Cerebellar nuclear complex (tissue), 1 donor: ENCODE measurements around the gene NAALADL1.

ENCODE experiments used
- DNase-seq, 2 experiments: peaks; one replicate each; lab custom pipeline; 2025; lab: John Stamatoyannopoulos, UW

The NAALADL1 gene, protein sequence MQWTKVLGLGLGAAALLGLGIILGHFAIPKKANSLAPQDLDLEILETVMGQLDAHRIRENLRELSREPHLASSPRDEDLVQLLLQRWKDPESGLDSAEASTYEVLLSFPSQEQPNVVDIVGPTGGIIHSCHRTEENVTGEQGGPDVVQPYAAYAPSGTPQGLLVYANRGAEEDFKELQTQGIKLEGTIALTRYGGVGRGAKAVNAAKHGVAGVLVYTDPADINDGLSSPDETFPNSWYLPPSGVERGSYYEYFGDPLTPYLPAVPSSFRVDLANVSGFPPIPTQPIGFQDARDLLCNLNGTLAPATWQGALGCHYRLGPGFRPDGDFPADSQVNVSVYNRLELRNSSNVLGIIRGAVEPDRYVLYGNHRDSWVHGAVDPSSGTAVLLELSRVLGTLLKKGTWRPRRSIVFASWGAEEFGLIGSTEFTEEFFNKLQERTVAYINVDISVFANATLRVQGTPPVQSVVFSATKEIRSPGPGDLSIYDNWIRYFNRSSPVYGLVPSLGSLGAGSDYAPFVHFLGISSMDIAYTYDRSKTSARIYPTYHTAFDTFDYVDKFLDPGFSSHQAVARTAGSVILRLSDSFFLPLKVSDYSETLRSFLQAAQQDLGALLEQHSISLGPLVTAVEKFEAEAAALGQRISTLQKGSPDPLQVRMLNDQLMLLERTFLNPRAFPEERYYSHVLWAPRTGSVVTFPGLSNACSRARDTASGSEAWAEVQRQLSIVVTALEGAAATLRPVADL

DNA sequence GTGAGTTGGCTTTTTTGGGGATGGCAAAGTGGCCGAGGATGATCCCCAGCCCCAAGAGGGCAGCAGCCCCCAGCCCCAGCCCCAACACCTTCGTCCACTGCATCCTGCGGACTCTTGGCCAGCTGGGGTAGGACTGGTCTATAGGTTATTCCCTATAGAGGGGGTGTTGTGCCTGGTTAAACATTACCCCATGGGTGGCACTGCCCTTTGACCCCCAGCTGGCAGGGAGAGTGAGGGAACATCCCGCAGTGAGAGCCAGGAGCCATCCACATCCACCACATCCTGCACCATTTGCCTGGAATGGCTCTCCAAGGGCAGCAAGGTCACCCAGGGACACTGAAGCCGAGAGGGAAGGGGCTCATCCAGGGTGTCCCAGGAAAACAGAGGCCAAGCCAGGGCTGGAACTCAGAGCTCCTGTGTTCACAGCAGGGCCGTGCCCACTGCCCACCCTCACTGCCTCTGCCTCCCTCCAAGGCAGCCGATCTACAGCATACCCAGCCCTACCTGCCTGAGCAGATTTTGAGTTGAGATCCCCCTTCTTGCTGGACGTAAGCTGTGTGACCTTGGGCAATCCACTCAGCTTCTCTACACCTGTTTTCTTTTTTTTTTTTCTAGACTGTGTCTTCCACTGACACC is at the start of gene NAALADL1:
TSS of gene NAALADL1 (minus strand) at position 135 of the 636 bp plus-strand sequence. CDS start at position 103, 32 bp downstream.
- no peak for DNase-seq

DNA sequence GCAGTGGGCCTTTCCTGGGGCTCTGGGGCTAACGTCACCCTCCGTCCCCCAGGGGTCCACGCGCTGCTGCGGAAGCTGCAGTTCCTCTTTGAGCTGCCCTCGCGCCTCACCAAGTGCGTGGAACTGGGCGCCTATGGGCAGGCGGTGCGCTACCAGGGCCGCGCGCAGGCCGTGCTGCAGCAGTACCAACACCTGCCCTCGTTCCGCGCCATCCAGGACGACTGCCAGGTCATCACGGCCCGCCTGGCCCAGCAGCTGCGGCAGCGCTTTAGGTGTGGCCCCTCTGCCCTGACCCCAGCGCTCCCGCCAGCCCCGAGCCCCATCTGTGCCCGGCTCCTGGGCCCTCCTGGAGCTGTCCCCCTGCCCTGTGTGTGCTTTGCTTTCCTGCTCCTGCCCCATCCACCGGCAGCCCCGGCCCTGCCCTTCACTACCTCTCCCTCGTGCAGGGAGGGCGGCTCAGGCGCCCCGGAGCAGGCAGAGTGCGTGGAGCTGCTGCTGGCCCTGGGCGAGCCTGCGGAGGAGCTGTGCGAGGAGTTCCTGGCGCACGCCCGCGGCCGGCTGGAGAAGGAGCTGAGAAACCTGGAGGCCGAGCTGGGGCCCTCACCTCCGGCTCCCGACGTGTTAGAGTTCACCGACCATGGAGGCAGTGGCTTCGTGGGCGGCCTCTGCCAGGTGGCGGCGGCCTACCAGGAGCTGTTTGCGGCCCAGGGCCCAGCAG is 49.6 kb upstream of the NAALADL1 start:
- DNase-seq = no peak

DNA sequence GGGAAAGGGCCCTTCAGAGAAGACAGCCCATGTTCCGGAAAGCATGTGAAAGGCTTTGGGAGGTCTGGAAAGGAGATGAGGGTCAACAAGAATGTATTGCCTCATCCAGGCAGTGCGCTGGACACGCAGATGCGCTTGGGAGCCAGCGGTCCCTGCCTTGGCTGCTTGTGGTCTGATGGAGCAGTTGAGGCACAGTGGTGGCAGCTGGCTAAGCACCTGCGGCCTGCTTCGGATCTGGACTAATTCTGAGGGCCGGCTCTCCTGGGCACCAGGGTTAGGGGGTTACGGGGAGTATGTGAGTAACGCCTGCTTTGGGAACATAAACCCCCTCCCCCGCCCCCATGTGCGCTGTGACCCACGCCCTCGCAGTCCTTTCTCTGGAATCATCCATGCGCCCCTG is 48.7 kb upstream of the NAALADL1 start:
- DNase-seq = no peak

DNA sequence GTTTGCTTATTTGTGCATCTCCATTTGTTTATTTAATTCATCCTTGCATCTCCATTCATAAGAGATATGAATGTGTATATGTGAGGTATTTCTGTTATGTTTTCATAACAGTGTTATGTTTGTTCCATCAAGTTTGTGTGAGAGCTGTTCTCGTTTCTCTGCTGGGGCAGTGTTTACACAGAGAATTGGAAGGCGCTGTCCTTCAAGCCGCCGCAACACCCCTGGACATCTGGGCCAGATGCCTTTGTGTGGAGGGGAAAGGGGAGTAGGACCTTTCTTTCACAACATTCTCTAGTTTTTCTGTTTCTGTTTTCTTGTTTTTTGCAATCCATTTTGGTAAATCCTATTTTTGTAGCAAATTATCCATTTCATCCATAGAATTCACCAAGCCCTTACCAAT is 46.3 kb upstream of the NAALADL1 start:
- no peak for DNase-seq

DNA sequence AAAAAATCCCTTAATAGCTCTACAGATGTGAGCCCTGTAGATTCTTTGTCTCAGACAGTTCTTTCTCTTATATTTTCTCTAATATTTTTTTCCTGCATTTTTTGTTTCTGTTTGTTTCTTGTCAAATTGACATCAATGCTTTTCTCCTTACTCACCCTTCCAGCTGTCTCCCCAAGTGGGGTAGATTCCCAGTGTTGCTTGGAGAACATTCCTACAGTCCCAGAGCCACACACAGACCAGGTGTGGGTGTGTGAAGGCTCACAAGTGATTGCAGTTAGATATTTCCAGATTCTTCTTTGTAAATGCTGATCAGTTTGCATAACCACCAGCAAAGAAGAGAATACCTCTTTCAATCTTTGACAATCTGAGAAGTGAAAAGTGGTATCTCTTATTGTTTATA is 45.1 kb upstream of the NAALADL1 start:
- no peak for DNase-seq

DNA sequence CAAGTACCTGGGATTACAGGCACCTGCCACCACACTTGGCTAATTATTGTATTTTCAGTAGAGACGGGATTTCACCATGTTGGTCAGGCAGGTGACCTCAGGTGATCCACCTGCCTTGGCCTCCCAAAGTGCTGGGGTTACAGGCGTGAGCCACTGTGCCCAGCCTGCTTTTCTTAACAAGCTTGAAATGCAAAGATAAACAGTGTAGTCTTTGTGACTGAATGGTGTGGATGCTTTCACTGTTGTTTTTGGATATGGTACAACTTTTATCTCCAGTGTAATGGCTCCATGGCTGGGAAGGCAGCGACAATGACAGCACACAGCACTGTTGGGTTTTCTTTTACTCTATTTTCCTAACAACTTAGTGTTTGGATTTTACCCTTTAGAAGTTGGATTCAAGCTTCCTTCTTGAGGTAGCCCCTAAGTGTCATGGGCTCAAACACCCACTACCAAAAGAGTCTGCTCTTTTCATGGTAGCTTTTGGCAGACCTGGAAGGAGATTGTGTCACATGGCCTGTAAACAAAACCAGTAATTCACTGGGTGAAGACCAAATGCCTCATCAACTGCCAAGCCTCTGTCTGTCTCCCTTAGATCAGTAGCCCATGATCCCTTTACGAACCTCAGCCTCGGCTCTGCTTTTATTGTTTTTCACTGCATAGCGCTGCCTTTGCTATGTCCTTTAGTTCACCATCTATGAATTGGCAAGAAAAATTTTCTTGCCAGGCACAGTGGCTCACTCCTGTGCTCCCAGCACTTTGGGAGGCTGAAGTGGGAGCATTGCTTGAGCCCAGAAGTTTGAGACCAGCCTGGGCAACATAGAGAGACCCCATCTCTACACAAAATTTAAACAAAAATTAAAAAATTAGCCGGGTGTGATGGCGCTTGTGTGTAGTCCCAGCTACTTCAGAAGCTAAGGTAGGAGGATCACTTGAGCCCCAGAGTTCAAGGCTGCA is 44.1 kb upstream of the NAALADL1 start:
- DNase-seq = no peak

DNA sequence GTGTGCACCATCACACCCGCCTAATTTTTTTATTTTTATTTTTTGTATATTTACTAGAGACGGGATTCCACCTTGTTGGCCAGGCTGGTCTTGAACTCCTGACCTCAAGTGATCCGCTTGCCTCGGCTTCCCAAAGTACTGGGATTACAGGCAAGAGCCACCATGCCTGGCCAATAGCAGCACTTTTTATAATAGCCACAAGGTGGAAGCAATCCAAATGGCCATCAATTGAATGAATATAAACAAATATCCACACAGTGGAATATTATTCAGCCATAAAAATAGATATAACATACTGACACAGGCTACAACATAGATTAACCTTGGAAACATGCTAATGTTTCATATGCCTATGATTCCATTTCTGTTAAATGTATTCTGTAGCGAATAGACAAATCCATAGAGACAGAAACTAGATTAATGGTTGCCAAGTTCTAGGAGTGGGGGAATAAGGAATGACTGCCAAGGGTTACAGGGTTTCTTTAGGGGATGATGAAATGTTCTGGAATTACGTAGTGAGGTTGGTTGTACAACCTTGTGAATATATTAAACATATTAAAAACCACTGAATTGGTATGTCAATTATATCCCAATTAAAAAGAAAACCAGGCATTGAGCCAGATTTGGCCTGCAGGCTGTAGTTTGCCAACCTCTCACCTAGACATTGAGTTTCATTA is 42.5 kb upstream of the NAALADL1 start:
- DNase-seq = no peak

DNA sequence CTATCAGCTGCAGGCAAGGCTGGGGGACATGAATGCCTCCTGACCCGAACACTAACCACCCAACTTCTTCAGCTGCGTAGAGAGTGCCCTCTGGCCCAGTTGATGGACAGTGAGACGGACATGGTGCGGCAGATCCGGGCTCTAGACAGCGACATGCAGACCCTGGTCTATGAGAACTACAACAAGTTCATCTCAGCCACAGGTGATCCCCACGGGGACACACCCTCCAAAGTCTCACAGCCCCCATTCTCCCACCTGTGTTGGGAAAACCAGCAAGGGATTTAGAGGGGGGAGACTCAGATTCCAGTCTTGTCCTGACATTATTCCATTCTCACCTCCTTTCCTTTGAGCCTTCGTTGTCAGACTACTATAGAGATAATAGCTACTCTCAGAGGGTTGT is 38.6 kb upstream of the NAALADL1 start:
- DNase-seq = no peak

DNA sequence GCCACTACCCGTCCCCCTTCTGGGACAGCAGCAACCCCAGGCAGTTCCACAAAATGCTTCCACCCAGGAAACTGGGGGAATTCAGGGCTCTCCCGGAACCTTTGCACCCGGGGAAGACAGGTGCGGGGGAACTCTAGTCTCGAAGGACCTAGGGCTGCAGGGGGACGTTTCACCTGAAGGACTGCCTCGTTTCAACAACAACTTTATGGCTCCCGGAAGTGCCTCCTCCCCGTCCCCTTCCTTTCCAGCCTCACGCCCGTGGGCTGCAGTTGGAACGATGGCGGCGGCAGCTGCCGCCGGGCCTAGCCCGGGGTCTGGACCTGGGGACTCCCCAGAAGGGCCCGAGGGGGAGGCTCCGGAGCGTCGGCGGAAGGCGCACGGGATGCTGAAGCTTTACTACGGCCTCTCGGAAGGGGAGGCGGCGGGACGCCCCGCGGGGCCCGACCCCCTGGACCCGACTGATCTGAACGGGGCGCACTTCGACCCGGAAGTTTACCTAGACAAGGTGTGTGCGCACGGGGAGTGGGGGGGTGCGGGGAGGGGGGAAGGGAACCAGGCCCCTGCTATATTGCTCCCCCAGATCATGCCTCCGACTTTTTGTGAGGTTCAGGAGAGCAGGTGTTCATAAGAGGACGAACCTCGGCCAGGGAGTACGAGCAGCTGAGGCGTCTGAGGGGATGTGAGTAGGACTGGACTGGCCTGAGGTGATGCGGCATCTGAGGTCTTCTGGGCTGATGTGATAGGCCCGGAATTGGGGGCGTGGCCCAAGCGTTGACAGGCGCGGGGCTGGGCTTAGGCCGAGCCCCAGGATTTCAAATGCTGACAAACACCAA is 37.8 kb upstream of the NAALADL1 start, which contains the start of gene VPS51:
TSS of gene VPS51 (plus strand) at position 241 of the 833 bp plus-strand sequence. CDS start at position 278, 37 bp downstream.
- DNase-seq = peak in 1 of 2 experiments; percentile 66

DNA sequence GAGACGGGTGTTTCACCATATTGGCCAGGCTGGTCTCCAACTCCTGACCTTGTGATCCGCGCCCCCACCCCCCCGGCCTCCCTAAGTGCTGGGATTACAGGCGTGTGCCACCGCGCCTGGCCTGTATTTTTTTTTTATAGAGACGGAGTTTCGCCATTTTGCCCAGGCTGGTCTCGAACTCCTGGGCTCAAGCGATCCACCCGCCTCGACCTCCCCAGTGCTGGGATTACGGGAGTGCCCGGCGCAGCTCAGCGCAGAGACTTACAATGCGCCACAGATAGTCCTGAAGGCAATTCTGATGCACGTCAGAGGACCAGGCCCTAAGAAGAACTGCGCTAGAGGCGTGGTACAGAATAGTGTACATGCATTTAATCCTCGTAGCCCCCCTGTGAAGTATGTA is 37.1 kb upstream of the NAALADL1 start:
- DNase-seq = no peak

DNA sequence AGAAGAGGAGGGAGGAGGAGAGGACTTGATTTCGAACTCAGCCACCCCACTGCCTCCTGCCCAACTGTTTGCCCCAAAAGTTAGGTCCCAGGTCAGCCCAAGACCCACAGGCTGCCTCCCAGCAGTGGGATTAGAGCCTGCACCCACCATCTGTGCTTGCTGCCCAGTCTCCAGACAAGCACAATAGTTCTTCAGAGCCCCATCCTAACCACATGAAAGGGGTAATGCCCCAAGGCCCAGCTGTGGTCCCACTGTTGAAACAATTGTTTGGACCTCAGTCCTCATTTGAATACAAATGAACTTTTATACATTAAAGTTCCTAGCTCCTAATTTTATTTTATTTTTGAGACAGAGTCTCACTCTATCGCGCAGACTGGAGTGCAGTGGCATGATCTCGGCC is 32.3 kb upstream of the NAALADL1 start:
- no peak for DNase-seq

DNA sequence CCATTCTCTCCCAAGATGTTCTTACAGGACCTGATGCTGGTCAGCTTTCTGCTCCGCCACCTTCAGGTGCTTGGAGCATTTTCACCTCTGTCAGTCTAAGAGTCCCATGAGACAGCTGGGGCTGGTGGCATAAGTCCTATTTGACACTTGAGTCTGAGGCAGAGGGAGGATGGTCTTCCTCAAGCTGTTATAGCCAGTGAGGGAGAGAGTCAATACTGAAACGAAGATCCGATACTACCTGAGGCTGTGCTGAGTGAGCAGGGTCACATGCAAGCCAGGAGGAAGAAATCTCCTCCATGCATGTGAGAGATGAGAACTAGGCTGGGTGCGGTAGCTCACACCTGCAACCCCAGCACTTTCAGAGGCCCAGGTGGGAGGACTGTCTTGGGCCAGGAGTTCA is 31.3 kb upstream of the NAALADL1 start:
- DNase-seq = no peak

DNA sequence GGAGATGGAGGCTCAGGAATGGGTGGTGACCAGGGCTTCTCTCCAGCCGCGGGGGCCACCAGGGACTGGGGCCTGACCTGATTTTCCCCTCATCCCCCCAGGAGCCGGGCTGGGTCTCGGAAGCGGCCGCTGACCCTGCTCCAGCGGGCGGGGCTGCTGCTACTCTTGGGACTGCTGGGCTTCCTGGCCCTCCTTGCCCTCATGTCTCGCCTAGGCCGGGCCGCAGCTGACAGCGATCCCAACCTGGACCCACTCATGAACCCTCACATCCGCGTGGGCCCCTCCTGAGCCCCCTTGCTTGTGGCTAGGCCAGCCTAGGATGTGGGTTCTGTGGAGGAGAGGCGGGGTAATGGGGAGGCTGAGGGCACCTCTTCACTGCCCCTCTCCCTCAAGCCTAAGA is 29.5 kb upstream of the NAALADL1 start:
- no peak for DNase-seq

DNA sequence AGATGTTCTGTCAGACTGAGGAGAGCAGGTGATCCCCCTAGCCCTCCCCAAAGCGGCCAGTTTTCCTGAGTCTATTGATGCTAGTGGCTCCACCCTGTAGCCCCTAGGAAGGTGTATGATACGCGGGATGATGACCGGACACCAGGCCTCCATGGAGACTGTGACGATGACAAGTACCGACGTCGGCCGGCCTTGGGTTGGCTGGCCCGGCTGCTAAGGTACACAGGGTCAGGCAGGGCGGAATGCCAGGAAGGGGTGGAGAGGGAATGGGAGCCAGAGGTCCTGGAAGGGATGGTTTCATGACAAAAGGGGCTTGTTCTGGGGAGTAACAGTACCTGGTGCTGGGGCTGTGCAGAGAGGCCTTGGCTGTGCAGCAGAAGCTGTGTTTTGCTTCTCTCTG is 28.9 kb upstream of the NAALADL1 start:
- no peak for DNase-seq

DNA sequence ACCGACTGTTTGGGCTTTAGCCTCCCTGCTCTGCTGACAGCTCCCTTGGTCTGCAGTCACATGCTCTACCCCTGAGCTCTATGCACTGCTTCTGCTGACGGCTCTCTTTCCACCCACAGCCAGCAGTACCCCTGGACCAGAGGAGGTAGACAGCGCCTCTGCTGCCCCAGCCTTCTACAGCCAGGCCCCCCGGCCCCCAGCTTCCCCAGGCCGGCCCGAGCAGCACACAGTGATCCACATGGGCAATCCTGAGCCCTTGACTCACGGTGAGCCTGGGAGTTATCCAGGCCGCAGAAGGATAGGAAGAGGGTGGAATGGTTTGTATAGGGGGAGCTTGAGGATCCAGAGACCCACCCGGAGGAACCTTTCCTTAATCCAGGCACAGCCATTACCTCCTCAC is 28.5 kb upstream of the NAALADL1 start:
- DNase-seq = no peak

DNA sequence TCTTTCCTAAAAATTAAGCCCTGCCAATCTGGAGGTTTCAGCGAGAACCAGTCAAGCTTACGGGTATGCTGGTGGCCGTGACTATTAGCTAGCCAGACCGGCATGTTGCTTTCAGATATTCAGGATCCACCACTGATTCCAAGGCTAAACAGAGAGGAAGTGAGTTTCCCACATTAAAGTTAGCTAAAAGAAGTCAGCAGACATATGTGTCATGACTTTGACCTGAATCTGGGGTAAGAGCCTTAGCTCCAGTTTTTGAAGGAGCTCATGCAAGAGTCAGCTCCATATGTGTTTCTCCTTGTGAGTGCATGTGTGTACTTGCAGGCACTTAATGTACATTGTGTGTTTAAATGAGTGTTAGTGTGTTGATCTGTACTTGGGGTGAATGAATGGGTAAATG is 27.1 kb upstream of the NAALADL1 start:
- DNase-seq = no peak

DNA sequence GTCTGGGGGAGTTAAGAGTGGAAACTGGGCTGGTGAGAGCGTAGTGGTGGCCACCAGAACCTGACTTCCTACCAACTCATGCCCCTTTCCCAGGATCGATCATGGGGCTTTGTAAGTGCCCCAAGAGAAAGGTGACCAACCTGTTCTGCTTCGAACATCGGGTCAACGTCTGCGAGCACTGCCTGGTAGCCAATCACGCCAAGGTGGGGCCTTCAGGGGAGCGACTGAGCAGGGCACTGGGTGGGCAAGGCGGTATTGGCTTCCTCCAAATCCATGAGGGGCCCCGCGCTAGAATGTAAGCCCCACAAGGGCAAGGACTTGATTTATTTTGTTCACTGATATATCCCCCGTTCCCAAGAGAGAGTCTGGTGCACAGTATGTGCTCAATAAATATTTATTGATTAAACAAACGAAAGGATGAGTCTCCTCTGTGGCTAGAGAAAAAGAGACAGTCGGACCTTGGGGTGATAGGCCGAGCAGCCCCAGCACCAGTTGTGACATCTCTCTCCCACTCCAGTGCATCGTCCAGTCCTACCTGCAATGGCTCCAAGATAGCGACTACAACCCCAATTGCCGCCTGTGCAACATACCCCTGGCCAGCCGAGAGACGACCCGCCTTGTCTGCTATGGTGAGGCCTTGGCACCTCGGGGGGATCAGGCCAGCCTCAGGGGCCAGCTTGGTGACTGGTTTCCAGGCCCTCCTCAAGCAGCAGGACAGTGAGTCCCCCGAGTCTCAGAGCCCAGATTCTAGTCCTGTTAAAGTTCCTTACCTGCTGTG is 26.4 kb upstream of the NAALADL1 start:
- DNase-seq = no peak

DNA sequence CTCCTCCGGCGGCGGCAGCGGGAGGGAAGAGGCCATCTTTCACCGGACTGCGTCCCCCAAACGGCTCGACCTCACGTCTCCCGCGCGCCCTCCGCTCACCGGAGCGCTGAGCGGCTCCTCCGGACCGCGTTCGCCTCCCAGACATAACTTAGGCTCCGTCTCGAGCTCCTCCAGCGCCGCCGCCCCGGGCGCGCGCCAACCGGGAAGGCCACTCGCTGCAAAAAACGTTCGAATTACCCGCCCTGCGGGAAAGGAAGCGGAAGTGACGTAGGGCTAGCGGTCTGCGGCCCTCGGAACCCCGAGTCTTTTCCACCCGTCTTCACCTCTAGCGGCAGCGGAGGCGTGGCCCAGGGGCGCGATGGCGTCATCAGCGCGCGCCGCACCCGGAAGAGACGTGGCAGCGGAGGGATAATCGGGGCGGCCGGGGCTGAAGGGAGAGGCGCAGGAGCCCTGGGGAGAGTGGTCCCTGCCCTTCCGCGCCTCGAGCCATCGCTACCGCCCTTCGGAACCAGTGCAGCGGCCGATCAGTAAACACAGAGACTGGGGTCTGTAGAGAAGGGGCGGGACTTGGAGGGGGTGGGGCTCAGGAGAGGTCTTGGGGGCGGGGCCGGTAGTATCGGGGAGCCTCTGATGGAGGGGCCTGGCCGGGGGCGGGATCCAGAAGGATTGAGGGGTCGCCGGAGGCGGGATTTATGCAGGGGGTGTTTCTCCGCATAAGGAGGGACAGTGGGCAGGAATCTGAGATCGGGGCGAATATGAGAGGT is 25.7 kb upstream of the NAALADL1 start, which contains the start of the genes CDCA5 and ZFPL1:
TSS of gene CDCA5 (minus strand) at position 207 of the 764 bp plus-strand sequence. CDS start at position 145, 62 bp downstream.
TSS of gene ZFPL1 (plus strand) at position 389 of the 764 bp plus-strand sequence. CDS start 477 bp downstream, outside the sequence.
- DNase-seq = peak; percentile 42 to 81
